GM19023 (cell line): ENCODE data around the gene TGM3.

ENCODE experiments used
- ATAC-seq: cut with Tn5 transposase; IDR thresholded peaks from one replicate; pipeline ENCODE4 v1.9.1; 2021; ENCODE audit warnings: mild to moderate bottlenecking, moderate library complexity; ENCODE audit not compliant: unreplicated experiment

TGM3 gene

GRCh38 chr20:2283706-2284423 lies 11.9 kb upstream of the TGM3 start:
- ATAC-seq = no peak

DNA sequence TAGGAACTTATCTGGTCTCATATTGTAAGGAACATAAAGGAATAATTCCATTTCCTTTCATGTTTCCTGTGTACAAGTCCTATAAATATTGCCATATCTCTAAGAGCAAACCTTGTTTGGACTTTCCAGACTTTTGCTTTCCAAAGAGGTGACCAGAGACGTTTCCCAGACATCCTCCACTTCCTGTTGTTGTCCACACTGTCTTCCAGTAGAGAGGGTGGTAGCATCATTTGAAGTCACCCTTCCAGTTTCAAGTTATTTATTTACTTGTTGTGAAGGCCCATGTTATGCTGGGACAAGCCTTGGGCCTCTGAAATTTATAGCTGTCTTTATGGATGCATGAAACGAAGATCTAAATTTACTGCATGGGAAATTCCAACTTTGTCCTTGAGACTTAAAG lies 10.6 kb upstream of the TGM3 start:
- ATAC-seq = no peak

GRCh38 chr20:2285613-2286012 lies 10.2 kb upstream of the TGM3 start:
- ATAC-seq = no peak

DNA sequence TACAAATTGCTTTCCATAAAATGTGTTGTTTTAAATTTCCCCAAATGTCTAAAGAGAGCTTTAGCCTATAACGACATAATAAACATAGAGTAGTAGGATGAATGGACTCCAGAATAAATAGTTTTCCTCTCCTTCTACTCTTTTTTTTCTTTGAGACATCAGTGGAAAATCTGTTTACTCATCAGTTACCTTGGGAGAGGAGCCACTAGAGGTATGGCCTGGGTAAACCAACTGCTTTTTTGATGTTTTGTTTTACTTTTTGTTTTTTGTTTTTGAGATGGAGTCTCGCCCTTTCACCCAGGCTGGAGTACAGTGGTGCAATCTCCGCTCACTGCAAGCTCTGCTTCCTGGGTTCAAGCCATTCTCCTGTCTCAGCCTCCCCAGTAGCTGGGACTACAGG lies 8.3 kb upstream of the TGM3 start:
- no peak for ATAC-seq

DNA sequence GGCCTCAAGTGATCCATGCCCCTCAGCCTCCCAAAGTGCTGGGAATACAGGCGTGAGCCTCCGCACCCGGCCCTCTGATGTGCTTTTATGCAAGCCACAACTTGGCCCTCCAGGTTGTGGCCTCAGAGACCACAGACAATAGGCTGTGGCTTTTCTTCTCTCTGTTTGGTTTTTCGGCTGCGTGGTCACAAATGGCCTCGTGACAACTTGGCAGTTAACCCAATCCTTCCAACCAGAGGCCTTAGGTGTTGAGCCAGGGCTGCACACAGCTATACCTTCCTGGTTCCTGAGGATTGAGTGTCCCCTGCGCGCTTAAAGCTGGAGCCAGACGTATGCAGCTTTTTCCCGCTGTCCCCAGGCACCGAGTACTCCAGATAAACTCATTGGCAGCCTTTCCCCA lies 6.3 kb upstream of the TGM3 start:
- no peak for ATAC-seq

DNA sequence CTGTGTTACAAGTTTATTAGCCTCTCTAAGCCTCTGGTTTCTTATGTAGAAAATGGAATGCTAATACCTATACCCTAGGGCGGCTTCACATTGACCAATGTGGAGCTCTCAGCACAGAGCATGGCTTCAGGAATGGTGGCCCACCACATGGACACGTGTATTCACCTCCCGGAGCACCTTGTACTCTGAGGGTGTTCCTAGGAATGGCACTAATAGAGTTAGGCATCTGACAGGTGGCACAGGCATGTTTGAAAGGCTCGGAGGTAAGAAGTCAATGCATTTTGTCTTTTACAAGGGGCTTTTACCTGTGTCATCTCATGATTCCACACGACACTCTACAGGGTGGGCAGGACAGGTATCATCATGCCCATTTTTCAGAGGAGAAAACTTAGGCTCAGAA lies 5.3 kb upstream of the TGM3 start:
- ATAC-seq = no peak

GRCh38 chr20:2292416-2293110 lies 3.2 kb upstream of the TGM3 start:
- ATAC-seq = no peak

- ATAC-seq = no peak
Observed at GRCh38 chr20:2293486-2293885, 2.3 kb upstream of the TGM3 start.

DNA sequence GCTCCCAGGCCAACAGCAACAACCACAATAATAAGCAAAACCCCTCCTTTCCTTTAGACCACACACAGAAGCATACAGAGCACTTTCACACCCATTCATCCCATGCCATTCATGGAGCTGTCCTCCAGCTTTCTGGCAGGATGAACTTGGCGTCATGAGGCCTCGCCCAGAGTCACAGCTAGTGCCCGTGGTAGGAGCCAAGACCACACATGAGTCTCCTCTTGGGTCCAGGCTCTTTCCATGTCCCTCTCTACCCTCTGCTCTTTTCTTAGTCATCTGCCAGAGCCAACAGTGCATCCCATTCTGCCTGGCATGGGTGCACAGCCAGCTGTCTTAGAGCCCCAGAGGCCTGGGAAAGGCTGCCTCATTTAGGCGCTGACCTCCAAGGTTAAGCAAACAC lies 1.8 kb upstream of the TGM3 start:
- ATAC-seq = no peak

GRCh38 chr20:2295286-2295685 lies 515 bp upstream of the TGM3 start:
- no peak for ATAC-seq

- ATAC-seq = no peak
Observed at GRCh38 chr20:2296524-2297356, 939 bp downstream of the TGM3 start.

GRCh38 chr20:2297357-2297728 lies 1.5 kb downstream of the TGM3 start:
- no peak for ATAC-seq

GRCh38 chr20:2298116-2298515 lies 2.3 kb downstream of the TGM3 start:
- ATAC-seq = no peak

DNA sequence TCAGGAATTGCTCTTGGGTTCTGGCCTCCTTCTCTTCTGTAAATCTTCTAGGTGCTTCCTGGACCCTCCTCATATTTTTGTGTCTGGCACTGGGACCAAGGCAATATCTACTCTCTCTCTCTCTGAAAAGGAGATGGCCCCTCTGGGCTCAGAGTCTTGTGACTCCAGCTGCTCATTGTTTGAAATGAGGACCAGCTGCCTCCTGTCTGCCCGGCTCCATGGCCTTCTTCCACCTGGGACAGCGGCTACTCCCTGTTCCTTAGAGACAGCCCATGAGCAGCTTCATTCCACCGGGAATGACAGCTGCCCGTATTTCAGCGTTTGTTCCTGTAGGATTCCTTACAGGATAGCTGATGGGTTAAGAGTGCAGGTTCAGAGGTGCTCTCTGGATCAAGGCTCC lies 2.9 kb downstream of the TGM3 start:
- no peak for ATAC-seq

GRCh38 chr20:2299301-2299700 lies 3.5 kb downstream of the TGM3 start:
- ATAC-seq = no peak

DNA sequence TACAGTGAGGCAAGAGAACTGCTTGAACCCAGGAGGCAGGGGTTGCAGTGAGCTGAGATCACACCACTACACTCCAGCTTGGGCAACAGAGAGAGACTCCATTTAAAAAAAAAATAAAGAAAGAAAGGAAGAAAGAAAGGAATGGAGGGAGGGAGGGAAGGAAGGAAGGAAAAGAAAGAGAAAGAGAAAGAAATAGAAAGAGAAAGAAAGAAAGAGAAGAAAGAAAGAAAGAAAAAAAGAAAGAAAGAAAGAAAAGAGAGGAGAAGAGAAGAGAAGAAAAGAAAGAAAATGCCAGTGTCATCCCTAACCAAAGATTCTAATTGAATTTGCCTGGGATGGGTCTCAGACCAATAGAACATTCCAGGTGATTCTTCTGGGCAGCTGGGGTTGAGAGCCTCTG lies 4.2 kb downstream of the TGM3 start:
- no peak for ATAC-seq

DNA sequence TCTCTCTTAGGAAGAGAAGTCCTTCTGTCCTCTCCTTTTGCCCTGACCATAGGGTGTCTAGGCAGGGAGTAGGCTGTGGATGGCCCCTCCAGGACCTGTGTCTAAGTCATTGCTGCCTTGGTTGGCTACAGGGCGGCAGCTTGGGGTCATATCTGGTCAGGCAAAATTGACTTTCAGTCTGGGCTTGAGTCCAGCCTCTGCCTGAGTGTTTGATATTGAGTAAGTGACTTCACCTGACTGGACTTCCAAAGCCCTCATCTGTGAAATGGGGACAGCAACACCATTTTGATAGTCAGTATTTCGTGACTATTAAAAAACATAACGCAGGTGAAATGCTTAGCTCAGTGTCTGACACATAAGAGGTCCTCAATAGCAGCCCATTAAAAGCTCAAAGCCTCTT lies 4.6 kb downstream of the TGM3 start:
- no peak for ATAC-seq

DNA sequence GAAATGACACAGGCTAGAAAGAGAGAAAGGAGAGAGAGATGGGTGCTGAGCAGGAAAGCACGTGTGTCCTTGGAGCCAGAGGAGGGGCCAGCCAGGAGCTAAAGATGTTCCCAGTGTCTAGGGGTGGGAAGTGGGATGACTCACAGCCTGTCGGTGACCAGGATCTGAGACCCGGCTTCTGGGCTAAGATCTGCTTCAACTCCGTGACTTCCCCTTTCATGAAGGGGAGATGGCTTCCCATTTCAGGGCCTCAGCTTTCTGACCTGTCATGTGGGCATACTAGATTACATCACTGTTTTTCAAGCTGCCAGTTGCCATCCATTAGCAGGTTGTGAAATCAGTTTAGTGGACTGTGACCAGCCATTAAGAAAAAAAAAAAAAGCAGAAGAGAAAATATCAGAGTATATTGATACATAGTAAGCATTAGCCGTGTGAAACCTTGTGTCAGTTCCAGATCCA lies 5.4 kb downstream of the TGM3 start:
- ATAC-seq = no peak

- no peak for ATAC-seq
Observed at GRCh38 chr20:2302384-2303060, 6.7 kb downstream of the TGM3 start.

DNA sequence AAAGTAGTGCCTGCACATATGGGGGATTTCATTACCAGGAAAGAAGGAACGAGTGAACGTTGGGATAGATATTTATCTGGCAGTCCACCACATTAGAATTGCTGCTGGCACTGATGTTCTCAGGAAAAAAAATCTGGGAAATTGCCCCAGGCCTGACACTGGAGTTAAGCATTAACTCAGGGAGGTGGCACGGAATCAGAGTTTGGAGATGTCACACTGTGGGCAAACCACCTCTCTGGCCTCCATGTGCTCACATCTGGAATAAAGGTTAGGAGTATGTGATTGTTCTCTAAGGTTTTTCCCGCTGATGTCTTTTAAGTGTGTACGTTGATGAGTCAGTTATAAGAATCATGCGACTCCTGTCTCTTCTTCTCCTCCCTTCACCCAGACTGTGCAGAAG lies 7.9 kb downstream of the TGM3 start:
- ATAC-seq = no peak

DNA sequence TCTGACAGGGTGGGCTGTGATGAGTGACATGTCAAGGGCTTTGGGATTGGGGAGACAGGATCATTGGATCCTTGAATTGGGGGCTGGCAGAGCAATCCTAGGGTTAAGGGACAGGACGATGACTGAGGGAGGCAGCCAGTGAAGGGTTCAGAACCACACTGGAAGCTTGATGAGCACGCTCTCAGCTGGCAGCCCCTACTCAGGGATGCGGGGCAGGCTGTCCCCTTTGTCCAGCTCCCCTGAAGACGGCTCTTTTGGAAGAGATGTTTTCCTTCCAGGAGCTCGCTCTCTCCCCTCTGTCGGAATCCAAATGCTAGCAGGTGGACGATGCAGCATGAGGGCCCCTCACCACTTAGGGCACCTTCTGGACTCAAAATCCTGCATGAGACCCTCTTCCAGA lies 8.4 kb downstream of the TGM3 start:
- ATAC-seq = no peak
